ENCODE data around the gene SDK1.

The SDK1 gene

GRCh38 chr7:4098169-4098568, 797.1 kb downstream of the SDK1 start:
- no peak for TF ChIP-seq EZH2phosphoT487 (IDR thresholded peaks at IDR 0.05; ENCODE audit: borderline replicate concordance, low read length)
- TF ChIP-seq, protein P1, sequence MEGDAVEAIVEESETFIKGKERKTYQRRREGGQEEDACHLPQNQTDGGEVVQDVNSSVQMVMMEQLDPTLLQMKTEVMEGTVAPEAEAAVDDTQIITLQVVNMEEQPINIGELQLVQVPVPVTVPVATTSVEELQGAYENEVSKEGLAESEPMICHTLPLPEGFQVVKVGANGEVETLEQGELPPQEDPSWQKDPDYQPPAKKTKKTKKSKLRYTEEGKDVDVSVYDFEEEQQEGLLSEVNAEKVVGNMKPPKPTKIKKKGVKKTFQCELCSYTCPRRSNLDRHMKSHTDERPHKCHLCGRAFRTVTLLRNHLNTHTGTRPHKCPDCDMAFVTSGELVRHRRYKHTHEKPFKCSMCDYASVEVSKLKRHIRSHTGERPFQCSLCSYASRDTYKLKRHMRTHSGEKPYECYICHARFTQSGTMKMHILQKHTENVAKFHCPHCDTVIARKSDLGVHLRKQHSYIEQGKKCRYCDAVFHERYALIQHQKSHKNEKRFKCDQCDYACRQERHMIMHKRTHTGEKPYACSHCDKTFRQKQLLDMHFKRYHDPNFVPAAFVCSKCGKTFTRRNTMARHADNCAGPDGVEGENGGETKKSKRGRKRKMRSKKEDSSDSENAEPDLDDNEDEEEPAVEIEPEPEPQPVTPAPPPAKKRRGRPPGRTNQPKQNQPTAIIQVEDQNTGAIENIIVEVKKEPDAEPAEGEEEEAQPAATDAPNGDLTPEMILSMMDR (IDR thresholded peaks at IDR 0.05; ENCODE audit: low read depth, low read length, poor library complexity, severe bottlenecking), result no peak
- H3K4me3 ChIP-seq (ENCODE audit: low read length), result no peak overlapping the region
- H3K27ac ChIP-seq (ENCODE audit: low read depth, low read length), result no peak overlapping the region
- H3K27me3 ChIP-seq (ENCODE audit: control insufficient read depth, low read length), result no peaks in the 10 kb centered on the region
- H3K36me3 ChIP-seq (ENCODE audit: control insufficient read depth, low read length), result no peaks in the 10 kb centered on the region
- H3F3A ChIP-seq (ENCODE audit: control insufficient read depth, insufficient read depth), result no peaks in the 10 kb centered on the region
- no peaks in the 10 kb centered on the region for H3K4me1 ChIP-seq (ENCODE audit: control insufficient read depth, low read length)
- peaks cover 23% of the 10 kb centered on the region; the same call in 1 of the 2 replicates for H3K9me3 ChIP-seq (ENCODE audit: control insufficient read depth, insufficient read depth, low read length)
- H3K4me2 ChIP-seq (ENCODE audit: low read length), result no peak overlapping the region
- H4K20me1 ChIP-seq (ENCODE audit: control insufficient read depth, insufficient read depth, low read depth, low read length), result no peaks in the 10 kb centered on the region
- no peaks in the 10 kb centered on the region for H3K79me2 ChIP-seq (ENCODE audit: control insufficient read depth, low read length)
- H3K9me2 ChIP-seq (replicated peaks; ENCODE audit: control insufficient read depth, low read length), result no peaks in the 10 kb centered on the region

- Histone ChIP-seq H3K4me3 (ENCODE audit: low read length) (no peak overlapping the region), H3K4me1 (ENCODE audit: control insufficient read depth, low read length) (no peaks in the 10 kb centered on the region), H3K9me3 (ENCODE audit: control insufficient read depth, insufficient read depth, low read length) (peaks cover 23% of the 10 kb centered on the region; the same call in 1 of the 2 replicates), H3F3A (ENCODE audit: control insufficient read depth, insufficient read depth) (no peaks in the 10 kb centered on the region), H3K27me3 (ENCODE audit: control insufficient read depth, low read length) (no peaks in the 10 kb centered on the region), H3K27ac (ENCODE audit: low read depth, low read length) (no peak overlapping the region), H4K20me1 (ENCODE audit: control insufficient read depth, insufficient read depth, low read depth, low read length) (no peaks in the 10 kb centered on the region), H3K79me2 (ENCODE audit: control insufficient read depth, low read length) (no peaks in the 10 kb centered on the region), H3K36me3 (ENCODE audit: control insufficient read depth, low read length) (no peaks in the 10 kb centered on the region), H3K4me2 (ENCODE audit: low read length) (no peak overlapping the region), H3K9me2 (replicated peaks; ENCODE audit: control insufficient read depth, low read length) (no peaks in the 10 kb centered on the region)
- TF ChIP-seq, protein P1 (IDR thresholded peaks at IDR 0.05; ENCODE audit: low read depth, low read length, poor library complexity, severe bottlenecking), result no peak
- no peak for TF ChIP-seq EZH2phosphoT487 (IDR thresholded peaks at IDR 0.05; ENCODE audit: borderline replicate concordance, low read length)
Observed at GRCh38 chr7:4099651-4100050, 798.6 kb downstream of the SDK1 start.

DNA sequence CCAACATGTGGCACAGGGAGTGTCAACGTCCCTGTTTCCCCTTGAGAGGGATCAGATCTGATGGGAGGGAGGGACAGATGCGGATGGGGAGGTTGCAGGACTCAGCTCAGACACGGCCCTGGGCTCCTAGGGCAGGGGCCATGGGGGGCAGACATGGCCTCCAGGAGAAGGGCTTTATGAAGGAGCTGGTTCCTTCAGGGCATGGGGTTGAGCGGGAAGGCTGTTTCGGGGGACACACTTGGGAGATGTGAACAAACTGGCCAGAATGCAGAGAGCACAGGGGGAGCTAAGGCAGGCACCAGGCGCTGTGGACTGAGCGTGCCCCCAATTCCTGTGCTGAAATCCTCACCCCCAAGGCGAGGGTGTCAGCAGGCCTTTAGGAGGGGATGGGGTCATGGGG, 799.1 kb downstream of the SDK1 start:
- H3K36me3 ChIP-seq (ENCODE audit: control insufficient read depth, low read length), result no peaks in the 10 kb centered on the region
- no peaks in the 10 kb centered on the region for H4K20me1 ChIP-seq (ENCODE audit: control insufficient read depth, insufficient read depth, low read depth, low read length)
- no peaks in the 10 kb centered on the region for H3K27me3 ChIP-seq (ENCODE audit: control insufficient read depth, low read length)
- no peaks in the 10 kb centered on the region for H3F3A ChIP-seq (ENCODE audit: control insufficient read depth, insufficient read depth)
- no peaks in the 10 kb centered on the region for H3K79me2 ChIP-seq (ENCODE audit: control insufficient read depth, low read length)
- no peaks in the 10 kb centered on the region for H3K4me1 ChIP-seq (ENCODE audit: control insufficient read depth, low read length)
- H3K4me2 ChIP-seq (ENCODE audit: low read length), result no peak overlapping the region
- H3K27ac ChIP-seq (ENCODE audit: low read depth, low read length), result no peak overlapping the region
- TF ChIP-seq, protein P1 (IDR thresholded peaks at IDR 0.05; ENCODE audit: low read depth, low read length, poor library complexity, severe bottlenecking), result no peak
- TF ChIP-seq EZH2phosphoT487 (IDR thresholded peaks at IDR 0.05; ENCODE audit: borderline replicate concordance, low read length), result no peak
- H3K9me3 ChIP-seq (ENCODE audit: control insufficient read depth, insufficient read depth, low read length), result peaks cover 23% of the 10 kb centered on the region; the same call in 1 of the 2 replicates
- H3K9me2 ChIP-seq (replicated peaks; ENCODE audit: control insufficient read depth, low read length), result no peaks in the 10 kb centered on the region
- no peak overlapping the region for H3K4me3 ChIP-seq (ENCODE audit: low read length)

Measured in DOHH2 (cell line).